Caco-2 (cell line): ENCODE results near the gene COA6. TPM values are rescaled to one million over a fixed set of nuclear protein-coding genes. Genes with fewer than 3 reads are reported as not detected.

Source experiments
- BruUV-seq: library from RNA; stranded (reverse); fragments of 400-500 nt; replicated peaks from 2 replicates; lab custom pipeline; 2021; lab: Mats Ljungman, UMichigan
- CTCF ChIA-PET: fragments of 300-600 bp; sonication (Branson Sonifier 250); formaldehyde crosslinking; loops from one replicate; lab custom pipeline; 2022; ENCODE audit warnings: antibody characterized with exemption; lab: Charles Lee
- POLR2A ChIA-PET: fragments of 300-600 bp; sonication (Branson Sonifier 250); formaldehyde crosslinking; loops from one replicate; lab custom pipeline; 2022; ENCODE audit warnings: antibody characterized with exemption; lab: Charles Lee
- DNase-seq, 2 experiments: peaks; one replicate each; pipeline versions ENCODE4 v3.0.0 to v3.0.0-alpha.2; 2020 to 2022
- H3K27me3 ChIP-seq: replicated peaks from 2 replicates; pipeline ENCODE4 v1.6.0; 2011; ENCODE audit warnings: low read length; ENCODE audit not compliant: control insufficient read depth, insufficient read depth
- H3K36me3 ChIP-seq: 2 replicates; pipeline ENCODE4 v1.5.1; 2011; ENCODE audit warnings: low read length; ENCODE audit not compliant: control insufficient read depth, insufficient read depth
- H3K4me1 ChIP-seq: fragments of 250-450 bp; sonication (Bioruptor Pico); 2 replicates; pipeline ENCODE4 v1.5.1; 2020; ENCODE audit warnings: mild to moderate bottlenecking
- H3K4me3 ChIP-seq: 2 replicates; pipeline ENCODE4 v1.5.1; 2011; ENCODE audit warnings: low read depth, mild to moderate bottlenecking, control low read depth, low read length
- H3K9me3 ChIP-seq: fragments of 250-450 bp; sonication (Bioruptor Pico); 2 replicates; pipeline ENCODE4 v1.5.1; 2020; ENCODE audit warnings: mild to moderate bottlenecking, moderate library complexity
- H3K27ac Mint-ChIP-seq: one replicate; pipeline ENCODE4 v1.8.0; 2022; ENCODE audit warnings: mixed read lengths; ENCODE audit not compliant: unreplicated experiment
- H3K27me3 Mint-ChIP-seq: one replicate; pipeline ENCODE4 v1.8.0; 2022; ENCODE audit warnings: mixed read lengths; ENCODE audit not compliant: insufficient read depth, unreplicated experiment
- H3K36me3 Mint-ChIP-seq: one replicate; pipeline ENCODE4 v1.8.0; 2022; ENCODE audit warnings: mild to moderate bottlenecking, mixed read lengths; ENCODE audit not compliant: insufficient read depth, unreplicated experiment
- H3K4me1 Mint-ChIP-seq: one replicate; pipeline ENCODE4 v1.8.0; 2022; ENCODE audit warnings: low read depth, mixed read lengths; ENCODE audit not compliant: unreplicated experiment
- H3K4me3 Mint-ChIP-seq: one replicate; pipeline ENCODE4 v1.8.0; 2022; ENCODE audit warnings: mild to moderate bottlenecking, moderate library complexity, mixed read lengths; ENCODE audit not compliant: unreplicated experiment
- H3K9me3 Mint-ChIP-seq: one replicate; pipeline ENCODE4 v1.8.0; 2022; ENCODE audit warnings: mixed read lengths; ENCODE audit not compliant: unreplicated experiment
- CTCF ChIP-seq, 2 experiments: fragments of 200-600 bp in 1 of 2; IDR thresholded peaks; 1 replicate in 1 of 2; 2 replicates in 1 of 2; pipeline versions ENCODE4 v1.5.1 to v1.8.0; 2011 to 2022; ENCODE audit warnings: antibody characterized with exemption in 1 of 2, control low read depth in 1 of 2, inconsistent platforms in 1 of 2, low read depth in 1 of 2, low read length in 1 of 2, mild to moderate bottlenecking in 1 of 2, moderate library complexity in 1 of 2; ENCODE audit not compliant: insufficient read depth in 1 of 2, severe bottlenecking in 1 of 2, unreplicated experiment in 1 of 2
- intact Hi-C: fragments of 100-400 bp; cut with micrococcal nuclease; formaldehyde crosslinking; loops from one replicate; pipeline ENCODE4 v1.10.0; 2022; ENCODE audit not compliant: unreplicated experiment
- total RNA-seq: library from RNA; stranded (reverse); gene quantifications from 2 replicates; pipeline ENCODE4 v1.2.3, GENCODE V29; 2022

The COA6 gene
- total RNA-seq, 1 experiment from 2014 or later: 41.0 TPM

GRCh38 chr1:234409328-234409727 lies 36.1 kb downstream of the COA6 start:
- ChIA-PET POLR2A (no interaction called here), CTCF (no interaction called here)
- Mint-ChIP-seq H3K4me3 (no peak overlapping the region), H3K27me3 (no peaks in the 10 kb centered on the region), H3K27ac (no peak overlapping the region), H3K36me3 (peaks cover 11% of the 10 kb centered on the region), H3K4me1 (no peaks in the 10 kb centered on the region), H3K9me3 (no peaks in the 10 kb centered on the region)
- BruUV-seq: no TSS peak
- no peaks in the 10 kb centered on the region for H3K27me3 ChIP-seq
- H3K4me1 ChIP-seq: no peaks in the 10 kb centered on the region
- H3K36me3 ChIP-seq: peaks cover 2% of the 10 kb centered on the region
- no peak for TF ChIP-seq CTCF (IDR thresholded peaks at IDR 0.05; ENCODE audit: insufficient read depth in 1 of 2, low read depth in 1 of 2, low read length in 1 of 2, severe bottlenecking in 1 of 2, unreplicated experiment in 1 of 2)
- intact Hi-C loops: no loop called here
- H3K9me3 ChIP-seq: no peaks in the 10 kb centered on the region
- H3K4me3 ChIP-seq: no peak overlapping the region
- DNase-seq: no peak

GRCh38 chr1:234412830-234413229 lies 39.6 kb downstream of the COA6 start:
- Mint-ChIP-seq H3K36me3 (peaks cover 19% of the 10 kb centered on the region), H3K4me1 (no peaks in the 10 kb centered on the region), H3K27ac (no peak overlapping the region), H3K27me3 (no peaks in the 10 kb centered on the region), H3K4me3 (no peak overlapping the region), H3K9me3 (no peaks in the 10 kb centered on the region)
- intact Hi-C loops: no loop called here
- no peak for TF ChIP-seq CTCF (IDR thresholded peaks at IDR 0.05; ENCODE audit: insufficient read depth in 1 of 2, low read depth in 1 of 2, low read length in 1 of 2, severe bottlenecking in 1 of 2, unreplicated experiment in 1 of 2)
- ChIA-PET POLR2A (no interaction called here), CTCF (no interaction called here)
- Histone ChIP-seq H3K4me1 (no peaks in the 10 kb centered on the region), H3K27me3 (no peaks in the 10 kb centered on the region), H3K9me3 (no peaks in the 10 kb centered on the region), H3K4me3 (no peak overlapping the region), H3K36me3 (peaks cover 3% of the 10 kb centered on the region)
- DNase-seq: no peak
- BruUV-seq: no TSS peak

GRCh38 chr1:234413485-234413884 lies 40.2 kb downstream of the COA6 start:
- no peak for DNase-seq
- H3K36me3 Mint-ChIP-seq: peaks cover 17% of the 10 kb centered on the region
- Histone ChIP-seq H3K36me3 (peaks cover 3% of the 10 kb centered on the region), H3K4me1 (no peaks in the 10 kb centered on the region), H3K27me3 (no peaks in the 10 kb centered on the region), H3K4me3 (no peak overlapping the region), H3K9me3 (no peaks in the 10 kb centered on the region)
- H3K9me3 Mint-ChIP-seq: no peaks in the 10 kb centered on the region
- no peak for TF ChIP-seq CTCF (IDR thresholded peaks at IDR 0.05; ENCODE audit: insufficient read depth in 1 of 2, low read depth in 1 of 2, low read length in 1 of 2, severe bottlenecking in 1 of 2, unreplicated experiment in 1 of 2)
- BruUV-seq: no TSS peak
- H3K4me1 Mint-ChIP-seq: no peaks in the 10 kb centered on the region
- no peak overlapping the region for H3K27ac Mint-ChIP-seq
- ChIA-PET POLR2A (no interaction called here), CTCF (no interaction called here)
- no peaks in the 10 kb centered on the region for H3K27me3 Mint-ChIP-seq
- intact Hi-C loops: no loop called here
- no peak overlapping the region for H3K4me3 Mint-ChIP-seq
